ENCODE results near the gene ZNF827.

ZNF827 gene

DNA sequence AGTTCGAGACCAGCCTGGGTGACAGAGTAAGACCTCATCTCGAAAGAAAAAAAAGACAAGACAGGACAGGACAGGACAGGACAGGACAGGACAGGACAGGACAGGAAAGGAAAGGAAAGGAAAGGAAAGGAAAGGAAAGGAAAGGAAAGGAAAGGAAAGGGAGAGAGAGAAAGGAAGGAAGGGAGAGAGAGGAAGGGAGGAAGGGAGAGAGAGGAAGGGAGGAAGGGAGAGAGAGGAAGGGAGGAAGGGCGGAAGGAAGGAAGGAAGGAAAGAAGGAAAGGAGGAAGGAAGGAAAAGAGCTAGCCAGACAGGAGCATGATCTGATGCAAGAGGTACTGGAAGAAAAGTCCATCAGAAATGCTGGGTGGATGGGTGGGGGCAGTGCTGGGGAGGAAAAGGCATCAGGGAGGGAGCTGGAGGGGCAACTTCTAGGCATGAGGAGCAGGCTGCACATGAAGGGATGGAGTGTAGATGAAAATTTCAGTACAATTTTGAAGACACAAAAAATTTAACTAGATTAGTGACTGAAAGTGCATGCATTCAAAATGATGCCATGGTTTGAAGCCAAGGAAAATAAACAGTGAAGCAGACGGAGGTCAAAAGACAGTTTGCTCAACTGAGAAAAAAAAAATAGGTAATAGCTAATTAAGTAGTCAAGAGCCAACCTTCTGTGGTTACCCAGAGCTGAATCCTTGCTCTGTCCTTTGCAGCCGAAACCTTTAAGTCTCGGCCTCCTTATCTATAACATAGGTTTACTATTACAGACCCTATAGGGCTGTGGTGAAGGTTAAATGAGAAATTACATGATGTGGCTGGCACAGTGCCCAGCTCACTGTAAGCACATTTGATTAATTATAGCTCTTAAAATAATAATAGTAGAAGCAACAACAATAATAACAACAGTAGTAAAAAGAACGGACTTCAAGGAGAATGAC, 59.9 kb downstream of the ZNF827 start:
- TF ChIP-seq, protein P1, sequence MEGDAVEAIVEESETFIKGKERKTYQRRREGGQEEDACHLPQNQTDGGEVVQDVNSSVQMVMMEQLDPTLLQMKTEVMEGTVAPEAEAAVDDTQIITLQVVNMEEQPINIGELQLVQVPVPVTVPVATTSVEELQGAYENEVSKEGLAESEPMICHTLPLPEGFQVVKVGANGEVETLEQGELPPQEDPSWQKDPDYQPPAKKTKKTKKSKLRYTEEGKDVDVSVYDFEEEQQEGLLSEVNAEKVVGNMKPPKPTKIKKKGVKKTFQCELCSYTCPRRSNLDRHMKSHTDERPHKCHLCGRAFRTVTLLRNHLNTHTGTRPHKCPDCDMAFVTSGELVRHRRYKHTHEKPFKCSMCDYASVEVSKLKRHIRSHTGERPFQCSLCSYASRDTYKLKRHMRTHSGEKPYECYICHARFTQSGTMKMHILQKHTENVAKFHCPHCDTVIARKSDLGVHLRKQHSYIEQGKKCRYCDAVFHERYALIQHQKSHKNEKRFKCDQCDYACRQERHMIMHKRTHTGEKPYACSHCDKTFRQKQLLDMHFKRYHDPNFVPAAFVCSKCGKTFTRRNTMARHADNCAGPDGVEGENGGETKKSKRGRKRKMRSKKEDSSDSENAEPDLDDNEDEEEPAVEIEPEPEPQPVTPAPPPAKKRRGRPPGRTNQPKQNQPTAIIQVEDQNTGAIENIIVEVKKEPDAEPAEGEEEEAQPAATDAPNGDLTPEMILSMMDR (IDR thresholded peaks at IDR 0.05): no peak
- Mint-ChIP-seq H3K4me3 (no peak overlapping the region), H3K9me3 (no peaks in the 10 kb centered on the region), H3K4me1 (peaks cover 35% of the 10 kb centered on the region), H3K27me3 (ENCODE audit: low read depth, poor library complexity) (no peaks in the 10 kb centered on the region), H3K27ac (peak overlapping the region; percentile 84), H3K36me3 (ENCODE audit: low read depth) (peaks cover 75% of the 10 kb centered on the region)
- no peak for DNase-seq

DNA sequence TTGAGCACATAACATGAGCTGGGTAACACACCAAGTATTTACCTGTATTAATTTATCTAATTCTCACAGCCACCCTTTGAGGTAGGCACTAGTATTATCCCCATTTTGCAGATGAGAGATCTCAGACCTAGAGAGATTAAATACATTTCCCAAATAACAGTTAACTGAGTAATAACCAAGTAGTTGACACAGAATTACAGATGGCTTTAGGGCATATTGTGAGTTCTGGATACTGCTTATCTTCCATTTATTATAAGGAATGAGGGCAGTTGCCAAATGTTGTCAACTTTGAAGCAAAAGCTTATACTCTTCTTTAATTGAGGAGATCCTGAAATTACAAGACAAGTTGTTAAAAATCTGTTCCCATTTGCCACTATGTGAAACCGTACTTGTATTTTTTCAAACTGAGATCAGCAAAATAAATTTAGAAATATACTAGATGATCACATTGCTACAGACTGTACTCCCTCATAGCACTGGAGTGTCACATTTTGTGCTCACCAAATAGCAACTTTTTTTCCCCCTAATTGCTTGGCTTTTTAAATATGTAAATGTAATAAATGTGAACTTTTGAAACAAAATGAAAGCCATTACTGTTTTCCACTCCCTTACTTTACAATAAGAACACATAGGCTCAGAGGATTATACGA, 62.0 kb downstream of the ZNF827 start:
- TF ChIP-seq, protein P1 (IDR thresholded peaks at IDR 0.05): no peak
- H3K4me1 Mint-ChIP-seq: peaks cover 14% of the 10 kb centered on the region
- no peak overlapping the region for H3K27ac Mint-ChIP-seq
- peaks cover 77% of the 10 kb centered on the region for H3K36me3 Mint-ChIP-seq (ENCODE audit: low read depth)
- no peaks in the 10 kb centered on the region for H3K9me3 Mint-ChIP-seq
- no peak overlapping the region for H3K4me3 Mint-ChIP-seq
- DNase-seq: no peak
- no peaks in the 10 kb centered on the region for H3K27me3 Mint-ChIP-seq (ENCODE audit: low read depth, poor library complexity)

DNA sequence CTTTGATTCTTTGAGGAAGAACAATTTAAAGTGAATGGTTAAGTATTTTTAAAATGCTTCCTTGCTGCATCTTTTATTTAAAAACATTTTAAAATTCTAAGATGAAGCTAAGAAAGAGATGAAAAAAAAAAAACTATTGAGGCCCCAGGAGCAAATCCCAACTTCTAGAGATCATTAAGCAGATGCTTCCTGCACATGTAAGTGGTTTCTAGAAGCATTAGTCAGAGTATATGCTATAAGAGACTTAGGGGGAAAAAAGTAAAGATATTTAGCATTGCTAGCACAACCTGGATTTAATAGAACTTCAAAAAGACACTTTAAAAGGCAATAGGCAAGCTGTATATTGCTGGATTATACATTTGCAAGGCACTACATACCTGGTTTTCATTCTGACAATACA, 64.7 kb downstream of the ZNF827 start:
- H3K9me3 Mint-ChIP-seq: no peaks in the 10 kb centered on the region
- H3K27me3 Mint-ChIP-seq (ENCODE audit: low read depth, poor library complexity): no peaks in the 10 kb centered on the region
- no peak overlapping the region for H3K27ac Mint-ChIP-seq
- no peak for DNase-seq
- TF ChIP-seq, protein P1 (IDR thresholded peaks at IDR 0.05): no peak
- no peaks in the 10 kb centered on the region for H3K4me1 Mint-ChIP-seq
- H3K4me3 Mint-ChIP-seq: no peak overlapping the region
- peaks cover 76% of the 10 kb centered on the region for H3K36me3 Mint-ChIP-seq (ENCODE audit: low read depth)

DNA sequence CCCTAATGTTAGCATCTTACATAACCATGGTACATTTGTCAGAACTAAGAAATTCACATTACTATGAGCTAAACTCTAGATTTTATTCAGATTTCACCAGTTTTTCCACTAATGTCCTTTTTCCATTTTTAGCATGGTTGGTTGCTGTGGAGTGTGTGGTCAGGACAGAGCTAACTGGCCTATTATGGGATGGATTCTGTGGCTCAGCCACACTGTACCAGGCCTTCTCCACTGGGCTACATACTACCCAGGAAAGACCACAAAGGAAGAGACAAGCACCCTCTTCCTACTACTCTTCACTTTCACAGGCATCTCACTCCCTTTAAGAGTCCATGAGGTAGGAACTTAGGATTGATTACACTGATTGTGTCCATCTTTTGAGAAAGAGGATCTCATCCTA, 67.4 kb downstream of the ZNF827 start:
- H3K9me3 Mint-ChIP-seq: no peaks in the 10 kb centered on the region
- H3K27ac Mint-ChIP-seq: no peak overlapping the region
- H3K27me3 Mint-ChIP-seq (ENCODE audit: low read depth, poor library complexity): no peaks in the 10 kb centered on the region
- peaks cover under 1% of the 10 kb centered on the region for H3K4me1 Mint-ChIP-seq
- TF ChIP-seq, protein P1 (IDR thresholded peaks at IDR 0.05): no peak
- DNase-seq: no peak
- H3K4me3 Mint-ChIP-seq: no peak overlapping the region
- H3K36me3 Mint-ChIP-seq (ENCODE audit: low read depth): peaks cover 58% of the 10 kb centered on the region

DNA sequence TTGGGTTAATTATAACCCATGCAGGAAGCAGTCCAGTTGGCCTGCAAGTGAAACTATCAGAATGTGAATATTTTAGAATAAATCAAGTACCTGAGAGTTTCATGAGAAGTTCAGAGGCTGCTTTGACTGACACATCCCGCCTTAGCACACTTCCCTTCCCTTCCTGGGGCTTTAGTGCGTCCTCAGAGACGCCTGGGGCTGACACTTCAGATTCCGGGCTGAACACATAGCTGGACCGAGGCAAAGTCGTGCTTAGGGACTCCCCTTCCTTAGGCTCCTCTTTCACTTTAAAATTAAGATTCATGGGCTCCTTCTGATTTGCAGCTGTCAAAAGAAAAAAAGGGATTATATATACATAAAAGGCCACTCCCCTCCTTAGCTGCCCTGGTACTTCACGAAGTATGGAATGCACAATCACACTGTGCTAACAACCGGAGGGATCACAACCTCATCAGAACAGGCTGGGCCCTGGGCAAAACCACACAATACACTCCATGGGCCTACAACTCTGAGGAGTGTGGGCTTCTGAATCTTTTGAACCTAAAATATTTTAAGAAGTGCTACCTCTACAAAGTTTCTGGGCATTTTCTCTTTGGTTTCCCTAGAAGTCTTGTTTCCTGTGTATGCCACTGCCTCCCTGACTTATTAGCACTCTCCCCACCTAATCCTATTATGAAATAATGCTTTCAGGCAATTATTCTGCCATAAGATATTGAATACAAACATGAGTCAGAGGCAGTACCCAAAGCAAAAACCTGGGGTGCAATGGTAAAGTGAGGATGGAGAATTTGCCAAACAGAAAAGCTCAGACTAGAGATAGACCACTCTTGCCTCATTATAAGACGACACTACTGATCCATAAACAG, 68.2 kb downstream of the ZNF827 start:
- H3K36me3 Mint-ChIP-seq (ENCODE audit: low read depth): peaks cover 53% of the 10 kb centered on the region
- H3K4me3 Mint-ChIP-seq: no peak overlapping the region
- DNase-seq: no peak
- TF ChIP-seq, protein P1 (IDR thresholded peaks at IDR 0.05): no peak
- H3K27ac Mint-ChIP-seq: peak overlapping the region; percentile 93
- H3K4me1 Mint-ChIP-seq: peaks cover 9% of the 10 kb centered on the region
- H3K9me3 Mint-ChIP-seq: no peaks in the 10 kb centered on the region
- H3K27me3 Mint-ChIP-seq (ENCODE audit: low read depth, poor library complexity): no peaks in the 10 kb centered on the region
